Epithelial cell of esophagus (primary cell): ENCODE measurements around the gene AP4B1.

Experiments used
- DNase-seq: peaks from one replicate; pipeline ENCODE4 v3.0.0; 2010; ENCODE audit warnings: low read depth
- H3K4me3 ChIP-seq: 2 replicates; pipeline ENCODE4 v1.5.1; 2011; ENCODE audit warnings: mild to moderate bottlenecking, low read length, control low read depth
- TF ChIP-seq, protein P1 (sequence below): IDR thresholded peaks from 2 replicates; pipeline ENCODE4 v1.5.1; 2011; ENCODE audit warnings: low read depth, mild to moderate bottlenecking, low read length, control low read depth, inconsistent platforms; ENCODE audit not compliant: insufficient read depth; ENCODE audit errors: missing control alignments

Gene AP4B1

DNA sequence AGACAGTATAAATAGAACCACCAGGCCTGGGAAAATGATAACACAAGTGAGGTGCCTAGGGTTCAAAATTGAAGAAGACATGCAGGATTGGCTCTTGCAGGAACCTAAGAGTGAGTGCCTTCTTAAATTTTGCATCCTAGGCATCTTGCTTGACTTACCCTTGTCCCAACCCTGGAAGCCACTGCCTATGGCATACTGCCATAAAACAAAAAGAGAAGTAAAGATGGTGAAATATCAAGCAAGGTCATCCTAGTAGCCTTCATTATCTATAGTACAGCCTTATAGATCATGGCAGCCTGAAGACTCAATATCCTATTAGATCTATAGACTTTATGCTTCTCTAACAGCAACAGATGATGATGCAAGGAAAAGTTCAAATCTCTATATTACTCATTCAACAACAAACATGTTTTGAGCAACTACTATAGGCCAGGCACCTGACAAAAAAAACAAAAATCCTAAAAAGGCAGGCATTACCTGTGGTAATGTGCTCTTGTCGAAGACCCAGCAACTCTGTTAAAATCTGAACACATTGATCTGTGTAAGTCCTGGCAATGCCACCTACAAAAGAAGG is 6.3 kb downstream of the AP4B1 start:
- no peak overlapping the region for H3K4me3 ChIP-seq
- TF ChIP-seq, protein P1, sequence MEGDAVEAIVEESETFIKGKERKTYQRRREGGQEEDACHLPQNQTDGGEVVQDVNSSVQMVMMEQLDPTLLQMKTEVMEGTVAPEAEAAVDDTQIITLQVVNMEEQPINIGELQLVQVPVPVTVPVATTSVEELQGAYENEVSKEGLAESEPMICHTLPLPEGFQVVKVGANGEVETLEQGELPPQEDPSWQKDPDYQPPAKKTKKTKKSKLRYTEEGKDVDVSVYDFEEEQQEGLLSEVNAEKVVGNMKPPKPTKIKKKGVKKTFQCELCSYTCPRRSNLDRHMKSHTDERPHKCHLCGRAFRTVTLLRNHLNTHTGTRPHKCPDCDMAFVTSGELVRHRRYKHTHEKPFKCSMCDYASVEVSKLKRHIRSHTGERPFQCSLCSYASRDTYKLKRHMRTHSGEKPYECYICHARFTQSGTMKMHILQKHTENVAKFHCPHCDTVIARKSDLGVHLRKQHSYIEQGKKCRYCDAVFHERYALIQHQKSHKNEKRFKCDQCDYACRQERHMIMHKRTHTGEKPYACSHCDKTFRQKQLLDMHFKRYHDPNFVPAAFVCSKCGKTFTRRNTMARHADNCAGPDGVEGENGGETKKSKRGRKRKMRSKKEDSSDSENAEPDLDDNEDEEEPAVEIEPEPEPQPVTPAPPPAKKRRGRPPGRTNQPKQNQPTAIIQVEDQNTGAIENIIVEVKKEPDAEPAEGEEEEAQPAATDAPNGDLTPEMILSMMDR: no peak
- no peak for DNase-seq

DNA sequence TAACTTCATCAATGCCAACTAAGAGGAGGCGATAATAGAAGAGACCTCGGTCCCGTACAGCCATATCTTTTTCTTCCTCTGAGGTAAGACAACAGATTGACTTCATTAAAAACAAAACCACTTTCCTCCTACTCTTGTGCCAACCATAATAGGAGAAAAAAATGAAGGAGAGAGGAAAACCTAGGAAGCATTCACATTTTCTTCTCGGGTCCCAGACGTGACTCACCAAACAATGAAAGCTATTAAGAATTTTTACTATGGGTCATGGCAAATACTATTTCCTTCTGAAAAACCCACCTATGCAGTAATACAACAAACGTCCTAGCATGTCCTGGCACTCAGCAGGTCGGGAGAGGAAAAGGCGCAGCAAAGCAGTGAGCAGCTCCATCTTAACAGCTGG is 8.6 kb downstream of the AP4B1 start:
- no peak for DNase-seq
- H3K4me3 ChIP-seq: no peak overlapping the region
- TF ChIP-seq, protein P1: no peak

DNA sequence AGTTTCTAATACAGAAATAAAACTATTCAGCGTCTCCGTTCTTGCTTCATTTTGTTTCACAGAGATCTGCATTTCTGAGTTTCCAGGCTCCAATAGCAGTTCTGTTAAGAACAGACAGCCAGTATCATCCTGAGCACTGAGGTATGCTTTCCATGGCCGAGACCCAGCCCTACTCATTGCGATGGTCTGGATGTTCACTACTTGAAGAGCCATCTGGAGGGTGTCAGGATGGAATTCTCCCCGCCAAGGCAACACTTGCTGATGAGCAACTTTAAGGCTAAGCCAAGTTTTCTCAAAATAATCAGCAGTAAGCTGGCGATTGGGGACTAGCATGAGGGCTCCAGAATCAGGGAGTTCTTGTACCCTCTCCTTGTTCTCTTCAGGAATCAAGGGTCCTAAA is 9.5 kb downstream of the AP4B1 start:
- H3K4me3 ChIP-seq: no peak overlapping the region
- no peak for DNase-seq
- TF ChIP-seq, protein P1: no peak

DNA sequence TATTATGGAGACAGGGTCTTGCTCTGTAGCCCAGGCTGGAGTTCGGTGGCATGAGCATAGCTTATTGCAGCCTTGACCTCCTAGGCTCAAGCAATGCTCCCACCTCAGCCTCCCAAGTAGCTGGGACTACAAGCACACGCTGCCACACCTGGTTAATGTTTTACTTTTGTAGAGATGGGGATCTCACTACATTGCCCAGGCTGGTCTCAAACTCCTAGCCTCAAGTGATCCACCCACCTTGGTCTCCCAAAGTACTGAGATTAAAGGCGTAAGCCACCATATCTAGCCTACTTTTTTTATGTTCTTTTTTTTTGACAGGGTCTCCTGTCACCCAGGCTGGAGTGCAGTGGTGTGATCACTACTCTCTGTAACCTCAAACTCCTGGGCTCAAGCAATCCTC is 11.3 kb downstream of the AP4B1 start:
- TF ChIP-seq, protein P1: no peak
- no peak overlapping the region for H3K4me3 ChIP-seq
- no peak for DNase-seq

DNA sequence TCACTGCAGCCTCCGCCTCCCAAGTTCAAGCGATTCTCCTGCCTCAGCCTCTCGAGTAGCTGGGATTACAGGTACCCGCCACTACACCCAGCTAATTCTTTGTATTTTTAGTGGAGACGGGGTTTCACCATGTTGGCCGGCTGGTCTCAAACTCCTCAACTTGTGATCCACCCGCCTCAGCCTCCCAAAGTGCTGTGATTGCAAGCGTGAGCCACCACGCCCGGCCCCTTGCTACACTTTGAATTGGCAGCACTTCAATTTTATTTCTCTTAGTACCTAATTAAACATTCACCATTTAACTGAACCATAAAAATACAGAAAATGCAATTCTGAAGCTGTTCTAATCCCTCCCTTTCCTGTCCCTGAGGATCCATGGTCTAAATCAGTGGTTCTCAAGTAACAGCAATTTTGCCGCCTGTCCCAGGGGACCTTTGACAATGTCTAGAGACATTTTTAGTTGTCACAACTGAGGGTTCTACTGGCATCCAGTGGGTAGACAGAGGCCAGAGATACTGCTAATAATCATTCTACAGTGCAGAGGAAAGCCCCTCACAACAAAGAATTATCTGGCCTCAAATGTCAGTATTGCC is 12.9 kb downstream of the AP4B1 start:
- no peak for DNase-seq
- no peak overlapping the region for H3K4me3 ChIP-seq
- TF ChIP-seq, protein P1: no peak

DNA sequence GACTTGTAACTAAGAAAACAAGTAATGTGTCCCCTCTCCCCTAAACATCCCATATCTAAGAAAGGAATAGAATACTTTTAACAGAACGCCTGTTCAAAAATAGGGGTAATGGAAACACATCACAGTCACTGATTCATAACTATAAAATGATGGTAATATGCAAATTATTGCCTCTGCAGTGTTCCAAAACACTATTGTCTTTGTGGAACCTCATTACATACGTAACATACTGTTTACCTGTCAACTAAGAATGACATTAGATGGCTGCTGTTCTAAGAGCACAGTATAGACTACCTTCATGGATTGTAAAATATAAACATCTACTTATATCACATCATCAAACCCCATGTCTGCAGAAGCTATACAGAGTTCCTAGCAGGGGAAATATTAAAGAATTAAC is 13.8 kb downstream of the AP4B1 start:
- no peak for DNase-seq
- TF ChIP-seq, protein P1: no peak
- H3K4me3 ChIP-seq: no peak overlapping the region
